Measurements from ENCODE around the gene MDN1.

Gene MDN1

GRCh38 chr6:89610149-89610642, 209.4 kb downstream of the MDN1 start:
- H3K4me3 Mint-ChIP-seq = no peak overlapping the region
- no peaks in the 10 kb centered on the region for H3K9me3 Mint-ChIP-seq (ENCODE audit: low read depth)
- H3K36me3 Mint-ChIP-seq = no peaks in the 10 kb centered on the region
- H3K4me1 Mint-ChIP-seq (ENCODE audit: low read depth) = no peaks in the 10 kb centered on the region
- no peak overlapping the region for H3K27ac Mint-ChIP-seq
- H3K27me3 Mint-ChIP-seq = no peaks in the 10 kb centered on the region

DNA sequence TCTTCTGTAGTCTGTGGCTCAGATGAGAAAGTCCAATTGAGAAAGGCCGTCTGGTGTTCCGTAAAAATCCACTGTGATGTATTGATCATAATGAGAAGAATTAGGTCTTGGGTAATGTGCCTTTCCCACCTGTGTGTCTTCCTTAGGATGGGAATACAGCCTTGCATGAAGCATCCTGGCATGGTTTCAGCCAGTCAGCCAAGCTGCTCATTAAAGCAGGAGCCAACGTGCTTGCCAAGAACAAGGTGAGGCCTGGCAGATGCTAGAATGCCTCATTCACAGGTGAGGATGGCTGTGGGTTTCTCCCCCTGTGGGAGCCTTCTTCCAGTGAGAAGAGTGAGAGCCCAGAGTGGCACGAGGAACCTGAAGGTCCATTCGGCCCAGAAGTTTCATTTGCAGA, 213.7 kb downstream of the MDN1 start:
- Mint-ChIP-seq H3K27me3 (no peaks in the 10 kb centered on the region), H3K36me3 (no peaks in the 10 kb centered on the region), H3K9me3 (ENCODE audit: low read depth) (no peaks in the 10 kb centered on the region), H3K27ac (no peak overlapping the region), H3K4me1 (ENCODE audit: low read depth) (no peaks in the 10 kb centered on the region), H3K4me3 (no peak overlapping the region)

DNA sequence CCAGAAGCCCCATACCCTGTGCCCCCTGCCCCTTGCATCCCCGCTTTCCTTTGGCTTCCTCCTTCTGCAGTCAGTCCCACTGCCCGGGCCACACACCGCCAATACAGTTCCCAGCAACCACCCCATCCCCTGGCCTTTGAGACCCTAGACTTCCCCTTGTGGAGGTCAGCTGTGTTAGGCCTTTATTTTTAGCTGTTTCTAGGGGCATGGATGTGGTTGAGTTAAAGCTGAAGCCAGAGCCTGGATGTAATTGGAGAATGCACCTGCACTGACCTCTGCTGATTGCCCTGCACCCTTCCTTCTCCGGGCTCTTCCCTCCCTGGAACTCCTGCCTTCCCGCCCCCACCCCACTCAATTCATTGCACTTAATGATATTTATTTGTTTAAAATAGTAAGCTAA, 214.9 kb downstream of the MDN1 start:
- Mint-ChIP-seq H3K36me3 (no peaks in the 10 kb centered on the region), H3K27ac (no peak overlapping the region), H3K27me3 (no peaks in the 10 kb centered on the region), H3K4me1 (ENCODE audit: low read depth) (no peaks in the 10 kb centered on the region), H3K9me3 (ENCODE audit: low read depth) (no peaks in the 10 kb centered on the region), H3K4me3 (no peak overlapping the region)

DNA sequence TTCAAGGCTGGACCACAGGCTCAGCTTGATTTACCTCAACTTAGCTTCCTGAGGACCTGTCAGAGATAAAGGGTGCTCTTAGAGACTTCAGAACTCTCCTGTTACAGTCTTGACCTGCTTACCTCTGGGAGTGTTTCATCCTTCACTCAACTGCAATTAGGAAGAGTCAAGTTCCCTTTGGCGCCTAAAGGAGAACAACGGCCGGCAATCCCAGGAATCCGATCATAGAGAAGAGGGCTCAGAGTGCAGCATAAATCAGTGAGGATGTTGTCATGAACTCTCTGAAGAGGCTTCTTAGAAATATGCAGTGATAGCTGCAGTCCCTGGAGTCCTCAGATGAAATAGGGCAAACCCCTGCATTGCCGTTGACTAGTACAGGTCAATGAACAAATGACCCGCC, 217.4 kb downstream of the MDN1 start:
- Mint-ChIP-seq H3K4me1 (ENCODE audit: low read depth) (no peaks in the 10 kb centered on the region), H3K36me3 (peaks cover 3% of the 10 kb centered on the region), H3K27ac (no peak overlapping the region), H3K9me3 (ENCODE audit: low read depth) (no peaks in the 10 kb centered on the region), H3K27me3 (no peaks in the 10 kb centered on the region), H3K4me3 (no peak overlapping the region)

DNA sequence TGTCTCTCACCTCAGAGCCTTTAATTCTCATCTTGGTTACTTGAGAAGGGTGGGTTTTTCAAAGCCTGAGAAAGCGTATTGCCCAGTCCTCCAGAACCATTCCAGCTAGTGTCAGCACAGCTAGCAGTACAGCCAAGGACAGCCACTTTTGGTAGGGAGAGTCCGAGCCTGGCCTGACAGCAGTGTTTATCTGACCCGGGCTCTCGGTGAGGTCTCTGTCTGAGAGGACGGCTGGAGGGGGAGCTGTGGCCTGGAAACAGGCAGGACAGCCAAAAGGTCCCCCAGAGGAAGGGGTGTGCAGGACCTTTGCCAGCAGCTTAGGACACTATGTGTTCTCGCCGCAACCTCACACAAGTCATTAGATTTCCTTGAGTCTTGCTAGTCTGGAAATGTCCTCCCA, 219.9 kb downstream of the MDN1 start:
- peaks cover 17% of the 10 kb centered on the region for H3K4me1 Mint-ChIP-seq (ENCODE audit: low read depth)
- H3K4me3 Mint-ChIP-seq = no peak overlapping the region
- H3K27me3 Mint-ChIP-seq = no peaks in the 10 kb centered on the region
- H3K27ac Mint-ChIP-seq = no peak overlapping the region
- H3K36me3 Mint-ChIP-seq = peaks cover 7% of the 10 kb centered on the region
- H3K9me3 Mint-ChIP-seq (ENCODE audit: low read depth) = no peaks in the 10 kb centered on the region

- Mint-ChIP-seq H3K36me3 (peaks cover 7% of the 10 kb centered on the region), H3K27me3 (no peaks in the 10 kb centered on the region), H3K9me3 (ENCODE audit: low read depth) (no peaks in the 10 kb centered on the region), H3K4me3 (no peak overlapping the region), H3K27ac (no peak overlapping the region), H3K4me1 (ENCODE audit: low read depth) (peaks cover 17% of the 10 kb centered on the region)
These were observed 221.6 kb downstream of the MDN1 start for GRCh38 chr6:89597988-89598387.

GRCh38 chr6:89597372-89597771, 222.2 kb downstream of the MDN1 start:
- peaks cover 7% of the 10 kb centered on the region for H3K36me3 Mint-ChIP-seq
- H3K9me3 Mint-ChIP-seq (ENCODE audit: low read depth) = no peaks in the 10 kb centered on the region
- H3K4me1 Mint-ChIP-seq (ENCODE audit: low read depth) = peaks cover 17% of the 10 kb centered on the region
- no peak overlapping the region for H3K4me3 Mint-ChIP-seq
- no peaks in the 10 kb centered on the region for H3K27me3 Mint-ChIP-seq
- H3K27ac Mint-ChIP-seq = no peak overlapping the region

DNA sequence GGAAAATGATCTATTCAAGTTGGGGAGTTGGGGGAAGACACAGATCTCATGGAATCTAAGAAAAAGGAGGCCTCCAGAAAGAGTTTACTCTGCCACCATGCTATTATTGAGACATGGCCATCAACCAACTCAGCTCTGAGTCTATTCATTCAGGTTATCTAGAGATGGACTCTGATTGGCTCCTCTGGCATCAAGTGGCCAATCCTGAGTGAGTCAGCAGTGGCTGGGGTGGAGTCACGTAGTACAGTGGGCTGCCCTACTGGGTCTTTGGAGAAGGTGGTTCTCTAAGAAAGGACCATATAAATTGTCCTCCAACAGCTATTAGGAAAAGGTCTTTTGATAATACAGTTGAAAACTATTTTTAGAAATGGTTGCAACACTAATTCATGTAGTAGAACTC, 223.1 kb downstream of the MDN1 start:
- no peak overlapping the region for H3K4me3 Mint-ChIP-seq
- H3K36me3 Mint-ChIP-seq = peaks cover 7% of the 10 kb centered on the region

GRCh38 chr6:89596056-89596455, 223.5 kb downstream of the MDN1 start:
- H3K4me3 Mint-ChIP-seq = no peak overlapping the region

More for the DNA sequence above, 223.1 kb downstream of the MDN1 start:
- Mint-ChIP-seq H3K9me3 (ENCODE audit: low read depth) (no peaks in the 10 kb centered on the region), H3K4me1 (ENCODE audit: low read depth) (peaks cover 17% of the 10 kb centered on the region), H3K27me3 (no peaks in the 10 kb centered on the region), H3K27ac (peak overlapping the region; percentile 80)

More at GRCh38 chr6:89596056-89596455, 223.5 kb downstream of the MDN1 start:
- Mint-ChIP-seq H3K4me1 (ENCODE audit: low read depth) (peaks cover 17% of the 10 kb centered on the region), H3K27me3 (no peaks in the 10 kb centered on the region), H3K36me3 (peaks cover 7% of the 10 kb centered on the region), H3K27ac (peak overlapping the region; percentile 80), H3K9me3 (ENCODE audit: low read depth) (no peaks in the 10 kb centered on the region)

All from activated naive CD8-positive, alpha-beta T cell (primary cell).